H4 (cell line): ENCODE results near the gene PCYT2. TPM values are rescaled to one million over a fixed set of nuclear protein-coding genes. Genes with fewer than 3 reads are reported as not detected.

ENCODE experiments used
- DNase-seq: peaks from one replicate; pipeline ENCODE4 v3.0.0-alpha.2; 2015; ENCODE audit warnings: low spot score
- total RNA-seq: library from RNA; depleted of rRNA; stranded (reverse); fragments of >200 nt; shearing (Covaris generic); gene quantifications from 2 replicates; pipeline ENCODE4 v1.2.3, GENCODE V29; 2014; rRNA removed

The PCYT2 gene
- total RNA-seq, 1 experiment from 2014 or later = 34.7 TPM

- DNase-seq = no peak
These were observed 52.0 kb downstream of the PCYT2 start for GRCh38 chr17:81858967-81859905.

DNA sequence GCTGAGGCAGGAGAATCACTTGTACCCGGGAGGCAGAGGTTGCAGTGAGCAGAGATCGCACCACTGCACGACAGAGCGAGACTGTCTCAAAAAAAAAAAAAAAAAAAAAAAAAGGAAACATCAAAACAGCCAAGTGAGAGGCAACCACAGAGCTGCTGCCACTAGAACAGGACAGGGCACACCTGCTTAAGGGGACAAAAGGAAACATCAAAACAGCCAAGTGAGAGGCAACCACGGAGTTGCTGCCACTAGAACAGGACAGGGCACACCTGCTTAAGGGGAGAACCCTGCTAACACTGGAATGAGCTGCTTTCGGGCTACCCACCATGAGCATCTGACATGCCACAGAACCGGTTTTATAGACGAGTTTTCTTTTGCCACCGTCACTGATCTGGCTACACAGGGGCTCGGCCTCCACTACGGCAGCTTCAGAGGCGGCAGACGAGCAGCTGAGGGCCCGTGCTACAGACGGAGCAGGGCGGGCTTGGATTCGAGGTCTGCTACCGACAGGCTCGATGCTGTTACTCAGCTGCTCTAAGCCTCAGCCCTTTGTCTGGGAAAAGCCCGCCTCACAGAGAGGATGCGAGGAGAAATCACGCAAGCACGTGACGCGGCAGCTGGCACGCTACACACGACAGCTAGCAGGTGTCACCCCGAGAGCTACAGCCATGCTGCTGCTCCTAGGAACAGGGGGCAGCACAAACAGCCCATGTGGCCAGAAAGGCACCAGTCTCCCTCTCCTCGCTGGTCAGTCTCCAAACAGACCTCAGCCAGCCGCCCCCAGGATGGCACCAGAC, 52.8 kb downstream of the PCYT2 start:
- DNase-seq = no peak

DNA sequence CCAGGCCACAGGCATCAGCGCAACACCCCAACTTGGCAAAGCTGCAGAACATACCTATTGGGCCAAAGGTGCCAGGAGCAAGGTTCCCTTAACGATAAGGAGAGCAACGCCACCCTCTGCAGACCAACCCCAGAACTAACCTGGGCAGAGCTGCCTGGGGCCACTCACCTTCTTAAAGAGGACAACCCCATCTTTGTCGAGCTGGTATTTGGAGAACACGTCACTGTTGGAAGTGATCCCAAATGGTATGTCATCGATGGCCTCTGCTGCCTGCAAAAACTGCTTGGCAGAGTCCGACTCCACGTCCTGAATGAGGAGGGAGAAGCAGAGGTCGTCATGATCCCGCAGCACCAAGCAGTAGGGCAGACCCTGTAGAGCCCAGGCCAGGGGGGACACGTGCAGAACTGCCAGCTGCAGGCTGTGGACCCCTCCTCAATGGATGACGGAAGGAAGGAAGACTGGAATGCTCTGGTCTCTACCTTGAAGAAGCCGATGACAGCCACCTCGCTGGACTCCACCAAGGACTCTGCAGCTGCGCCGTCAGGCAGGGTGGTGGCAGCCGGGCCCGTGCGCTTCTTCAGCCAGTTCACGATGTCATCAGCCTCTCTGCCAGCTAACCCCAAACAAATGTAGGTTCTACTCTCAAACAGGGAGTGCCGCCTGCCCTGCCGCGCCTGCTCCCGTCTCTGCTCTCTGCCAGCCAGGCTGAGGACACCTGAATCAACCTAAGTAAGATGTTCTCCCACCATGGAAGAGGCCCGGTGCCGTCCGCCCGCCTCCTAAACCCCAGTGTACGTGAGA, 56.0 kb downstream of the PCYT2 start:
- DNase-seq = no peak

DNA sequence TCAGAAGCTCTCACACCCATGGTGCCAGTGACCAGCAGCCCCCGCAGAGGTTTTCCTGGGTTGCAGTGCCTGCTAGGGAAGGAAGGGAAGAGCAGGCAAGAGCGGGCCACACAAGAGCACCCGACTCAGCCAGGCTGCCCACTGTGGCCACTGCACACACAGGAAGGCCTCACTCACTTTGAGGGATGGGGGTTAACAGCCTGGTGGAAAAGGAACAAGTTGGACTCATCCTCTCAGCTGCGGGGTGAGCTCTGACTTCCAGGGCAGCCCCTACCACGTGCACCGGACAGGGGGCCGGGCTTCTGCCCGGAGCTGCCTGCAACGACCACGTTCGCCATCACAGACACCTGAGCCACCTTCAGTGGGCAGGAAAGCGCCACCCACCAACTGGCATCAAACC, 59.0 kb downstream of the PCYT2 start:
- DNase-seq = no peak

DNA sequence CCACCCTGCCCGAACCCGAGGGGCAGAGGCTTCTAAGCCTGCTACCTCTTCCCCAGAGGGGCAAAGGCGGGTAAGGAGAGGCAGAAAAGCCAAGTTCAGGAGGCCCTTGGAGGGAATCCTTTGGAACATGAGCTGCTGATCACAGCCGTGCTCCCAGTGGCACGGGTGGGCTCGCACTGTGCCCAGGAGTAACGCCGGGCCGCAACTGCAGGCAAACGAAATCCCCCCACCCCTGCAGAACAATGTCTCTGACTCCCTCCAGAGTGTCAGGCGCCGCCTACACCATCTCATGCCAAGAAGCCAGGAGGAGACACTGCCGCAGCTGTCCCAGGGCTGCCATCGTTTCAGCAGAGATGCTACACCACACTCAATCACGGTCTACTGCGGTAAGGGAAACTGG, 59.8 kb downstream of the PCYT2 start:
- DNase-seq = no peak

Other genes starting within 250 kb of the PCYT2 start
- 36.3 and 47.4 TPM in 2 replicates for gene OXLD1, start 244.8 kb downstream of the PCYT2 start, total RNA-seq
- 10.7 and 16.7 TPM in 2 replicates for gene CCDC137, start 244.7 kb downstream of the PCYT2 start, total RNA-seq
- 31.1 and 47.5 TPM in 2 replicates for gene ARL16, start 227.6 kb downstream of the PCYT2 start, total RNA-seq
- gene HGS, start 227.4 kb downstream of the PCYT2 start, total RNA-seq = 26.6 and 38.3 TPM in 2 replicates
- 16.9 and 21.9 TPM in 2 replicates for gene MRPL12, start 208.0 kb downstream of the PCYT2 start, total RNA-seq
- gene SLC25A10, start 199.1 kb downstream of the PCYT2 start, total RNA-seq = 51.6 and 77.0 TPM in 2 replicates
- not detected in 2 replicates for gene GCGR, start 107.2 kb downstream of the PCYT2 start, total RNA-seq
- gene MCRIP1, start 78.1 kb downstream of the PCYT2 start, total RNA-seq = 13.7 and 14.9 TPM in 2 replicates
- not detected in 2 replicates for gene PPP1R27, start 76.3 kb downstream of the PCYT2 start, total RNA-seq
- gene P4HB, start 50.9 kb downstream of the PCYT2 start, total RNA-seq = 921 and 1,439 TPM in 2 replicates
- 78.2 and 78.9 TPM in 2 replicates for gene ARHGDIA, start 40.1 kb downstream of the PCYT2 start, total RNA-seq
- 149 and 166 TPM in 2 replicates for gene ALYREF, start 19.8 kb downstream of the PCYT2 start, total RNA-seq
- 189 and 222 TPM in 2 replicates for gene ANAPC11, start 19.7 kb downstream of the PCYT2 start, total RNA-seq
- gene NPB, start 9.2 kb downstream of the PCYT2 start, total RNA-seq = 0.04 TPM in 1 of 2 replicates, not detected in the other
- 5.5 and 8.7 TPM in 2 replicates for gene SIRT7, start 6.8 kb upstream of the PCYT2 start, total RNA-seq
- gene MAFG, start 16.3 kb upstream of the PCYT2 start, total RNA-seq = 8.7 and 9.3 TPM in 2 replicates
- gene PYCR1, start 25.9 kb upstream of the PCYT2 start, total RNA-seq = 92.4 and 128 TPM in 2 replicates
- gene MYADML2, start 35.8 kb upstream of the PCYT2 start, total RNA-seq = not detected in 2 replicates
- 0.06 and 0.45 TPM in 2 replicates for gene NOTUM, start 49.8 kb upstream of the PCYT2 start, total RNA-seq
- 24.9 and 32.5 TPM in 2 replicates for gene ASPSCR1, start 66.2 kb upstream of the PCYT2 start, total RNA-seq
- gene CENPX, start 111.5 kb upstream of the PCYT2 start, total RNA-seq = 86.2 and 88.7 TPM in 2 replicates
- gene LRRC45, start 111.9 kb upstream of the PCYT2 start, total RNA-seq = 7.3 and 11.3 TPM in 2 replicates
- gene RAC3, start 120.3 kb upstream of the PCYT2 start, total RNA-seq = 15.1 and 21.6 TPM in 2 replicates
- gene DCXR, start 126.3 kb upstream of the PCYT2 start, total RNA-seq = 99.5 and 107 TPM in 2 replicates
- gene RFNG, start 140.4 kb upstream of the PCYT2 start, total RNA-seq = 9.1 and 9.9 TPM in 2 replicates
- 108 TPM in 2 replicates for gene GPS1, start 140.5 kb upstream of the PCYT2 start, total RNA-seq
- gene DUS1L, start 154.4 kb upstream of the PCYT2 start, total RNA-seq = 44.9 and 64.5 TPM in 2 replicates
- gene FASN, start 186.8 kb upstream of the PCYT2 start, total RNA-seq = 36.7 and 48.7 TPM in 2 replicates